Measurements from ENCODE around the gene FAM222A.

Gene FAM222A

DNA sequence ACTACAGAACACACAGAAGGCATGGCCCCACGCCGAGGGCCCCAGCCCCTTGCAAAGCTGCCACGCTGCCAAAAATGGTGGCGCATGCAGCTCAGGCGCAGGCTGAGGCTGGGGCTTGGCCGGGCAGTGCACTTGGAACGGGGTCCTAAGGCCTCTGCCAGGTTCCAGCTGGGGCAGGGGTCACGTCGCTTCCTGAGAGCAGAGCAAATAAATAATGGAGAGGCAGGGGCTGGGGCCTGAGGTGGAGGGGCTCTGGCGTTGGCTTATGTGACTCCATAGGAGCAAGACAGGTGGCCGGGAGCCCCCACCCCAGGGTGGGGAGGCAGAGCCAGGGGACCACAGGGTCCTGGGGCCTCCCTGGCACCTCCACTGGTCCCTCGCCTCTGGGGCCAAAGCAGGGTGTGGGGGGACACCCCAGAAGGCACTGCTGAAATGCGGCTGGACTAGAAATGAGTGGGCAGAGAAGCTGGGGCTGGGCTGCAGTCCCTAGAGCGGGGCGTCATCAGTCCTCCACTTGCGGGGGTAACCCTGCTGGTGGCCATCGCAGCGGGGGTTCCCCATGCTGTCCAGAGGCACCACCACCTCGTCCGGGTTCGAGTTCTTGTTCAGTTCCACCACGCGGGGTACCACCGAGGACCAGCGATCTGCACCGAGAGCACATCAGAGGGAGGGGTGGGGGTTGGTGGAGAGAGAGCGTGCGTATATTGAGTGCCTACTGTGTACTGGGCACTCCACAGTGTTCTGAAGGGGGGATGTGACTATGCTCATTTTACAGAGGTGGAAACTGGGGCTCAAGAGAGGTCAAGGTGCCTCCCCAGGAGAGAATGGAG is 69.7 kb downstream of the FAM222A start:
- H3K4me3 ChIP-seq (ENCODE audit: low read depth, low read length) = no peak overlapping the region
- no peak for DNase-seq (ENCODE audit: low read depth)

DNA sequence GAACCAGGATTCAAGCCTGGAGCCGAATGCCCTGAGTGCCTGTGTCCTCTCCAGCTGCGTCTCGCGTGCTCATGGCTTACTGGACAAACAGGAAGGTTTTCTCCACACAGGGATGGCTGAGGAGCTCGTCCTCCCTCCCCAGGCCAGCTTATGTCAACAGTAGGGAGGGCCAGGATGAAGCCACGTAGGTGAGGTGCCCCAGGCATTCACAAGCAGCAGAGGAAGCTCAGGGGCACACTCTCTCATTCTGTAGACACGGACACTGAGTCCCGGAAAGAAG is 70.3 kb downstream of the FAM222A start:
- no peak overlapping the region for H3K4me3 ChIP-seq (ENCODE audit: low read depth, low read length)
- DNase-seq (ENCODE audit: low read depth) = no peak

DNA sequence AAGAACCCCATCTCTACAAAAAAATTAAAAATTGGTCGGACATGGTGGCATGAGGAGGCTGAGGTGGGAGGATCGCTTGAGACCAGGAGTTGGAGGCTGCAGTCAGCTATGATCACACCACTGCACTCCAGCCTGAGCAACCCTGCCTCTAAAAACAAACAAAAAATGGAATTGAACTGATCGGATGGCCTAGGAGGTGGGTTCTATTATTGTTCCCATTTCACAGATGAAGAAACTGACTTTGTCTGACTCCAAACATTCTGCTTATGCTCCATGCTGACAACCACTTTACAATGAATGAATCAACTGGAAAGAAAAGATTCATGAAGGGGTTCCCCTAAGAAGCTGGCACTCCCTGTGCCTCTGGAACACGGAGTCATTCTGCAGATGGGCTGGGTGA is 72.2 kb downstream of the FAM222A start:
- H3K4me3 ChIP-seq (ENCODE audit: low read depth, low read length) = no peak overlapping the region
- no peak for DNase-seq (ENCODE audit: low read depth)

DNA sequence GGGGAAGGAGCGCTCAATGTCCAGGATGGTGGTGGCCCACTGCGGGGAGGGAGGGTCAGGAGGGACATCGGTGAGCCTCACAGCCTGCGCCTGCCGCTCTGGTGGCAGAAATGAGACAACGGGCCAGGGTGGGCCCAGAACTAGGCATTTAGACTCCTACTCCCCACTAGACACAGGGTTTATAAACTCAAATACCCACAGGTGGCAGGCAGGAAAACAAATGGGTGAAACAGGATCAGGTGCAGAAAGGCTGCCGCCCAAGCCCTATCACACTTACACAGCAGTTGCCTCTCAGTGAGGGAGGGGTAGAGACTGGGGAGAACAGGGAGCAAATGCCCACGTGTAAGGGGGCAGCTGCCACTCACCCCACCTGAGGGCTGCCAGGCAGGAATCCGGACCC is 73.2 kb downstream of the FAM222A start:
- no peak overlapping the region for H3K4me3 ChIP-seq (ENCODE audit: low read depth, low read length)
- no peak for DNase-seq (ENCODE audit: low read depth)

DNA sequence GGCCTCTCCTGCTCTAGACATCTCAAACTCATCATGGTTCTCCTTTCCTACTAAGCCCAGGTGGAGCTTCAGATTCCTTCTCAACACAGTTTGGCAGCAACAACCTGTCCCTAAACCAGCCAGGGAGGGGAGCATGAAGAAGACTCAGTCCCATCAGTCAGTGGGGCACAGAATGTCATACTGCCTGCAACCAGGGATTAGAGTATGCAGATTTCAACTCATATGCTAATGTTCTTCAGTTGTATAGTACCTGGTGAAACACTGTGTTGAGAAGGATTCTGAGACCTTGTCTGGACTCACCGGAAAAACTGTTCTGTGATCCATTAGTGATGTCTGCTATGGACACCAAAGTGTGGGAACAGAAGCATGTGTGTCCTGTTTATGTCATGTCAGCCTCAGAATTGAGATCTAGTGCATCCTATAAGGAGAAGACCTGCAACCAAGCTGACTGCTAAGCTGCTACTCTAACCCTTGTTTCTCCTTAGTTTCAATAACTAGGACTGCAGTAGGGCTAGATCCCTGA is 76.0 kb downstream of the FAM222A start:
- no peak for DNase-seq (ENCODE audit: low read depth)
- no peak overlapping the region for H3K4me3 ChIP-seq (ENCODE audit: low read depth, low read length)

DNA sequence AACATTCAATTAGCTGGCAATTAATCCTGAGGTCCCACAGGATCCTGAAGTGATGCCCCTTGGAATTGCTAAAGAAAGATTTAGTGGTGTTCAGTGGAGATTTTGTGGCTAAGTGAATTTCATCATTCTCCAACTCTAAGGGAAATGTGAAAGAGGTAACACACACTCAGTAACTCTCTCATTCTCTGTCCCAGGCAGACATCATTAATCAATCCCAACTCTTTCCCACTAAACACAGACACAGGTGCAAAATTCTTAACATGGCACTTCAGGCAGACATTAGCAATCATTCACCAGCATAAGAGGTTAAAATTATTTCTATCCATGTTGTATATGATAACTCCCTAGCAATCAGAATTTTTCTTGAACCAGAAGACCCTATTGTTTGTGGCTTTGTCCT is 79.4 kb downstream of the FAM222A start:
- DNase-seq (ENCODE audit: low read depth) = no peak

DNA sequence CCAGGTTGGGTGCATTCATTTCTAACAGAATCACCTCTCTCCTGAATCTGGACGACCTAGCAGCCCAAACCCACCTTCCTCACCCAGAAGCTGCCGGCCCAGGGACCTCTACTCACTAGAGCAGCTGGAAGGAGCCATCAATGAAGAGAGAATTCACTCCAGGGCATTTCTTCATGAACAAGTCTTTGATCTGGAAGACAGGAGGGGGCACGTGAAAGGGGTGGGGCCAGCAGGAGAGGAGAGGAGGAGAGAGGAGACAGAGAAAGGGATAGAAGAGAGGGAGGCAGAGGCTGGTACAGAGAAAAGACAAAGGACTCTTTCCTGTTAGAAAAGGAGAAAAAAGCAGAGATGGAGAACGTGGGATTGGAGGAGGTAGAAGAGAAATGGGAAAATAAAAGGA is 79.8 kb downstream of the FAM222A start:
- H3K4me3 ChIP-seq (ENCODE audit: low read depth, low read length) = no peak overlapping the region
- no peak for DNase-seq (ENCODE audit: low read depth)

More for the DNA sequence above, 79.4 kb downstream of the FAM222A start:
- H3K4me3 ChIP-seq (ENCODE audit: low read depth, low read length) = no peak overlapping the region

DNA sequence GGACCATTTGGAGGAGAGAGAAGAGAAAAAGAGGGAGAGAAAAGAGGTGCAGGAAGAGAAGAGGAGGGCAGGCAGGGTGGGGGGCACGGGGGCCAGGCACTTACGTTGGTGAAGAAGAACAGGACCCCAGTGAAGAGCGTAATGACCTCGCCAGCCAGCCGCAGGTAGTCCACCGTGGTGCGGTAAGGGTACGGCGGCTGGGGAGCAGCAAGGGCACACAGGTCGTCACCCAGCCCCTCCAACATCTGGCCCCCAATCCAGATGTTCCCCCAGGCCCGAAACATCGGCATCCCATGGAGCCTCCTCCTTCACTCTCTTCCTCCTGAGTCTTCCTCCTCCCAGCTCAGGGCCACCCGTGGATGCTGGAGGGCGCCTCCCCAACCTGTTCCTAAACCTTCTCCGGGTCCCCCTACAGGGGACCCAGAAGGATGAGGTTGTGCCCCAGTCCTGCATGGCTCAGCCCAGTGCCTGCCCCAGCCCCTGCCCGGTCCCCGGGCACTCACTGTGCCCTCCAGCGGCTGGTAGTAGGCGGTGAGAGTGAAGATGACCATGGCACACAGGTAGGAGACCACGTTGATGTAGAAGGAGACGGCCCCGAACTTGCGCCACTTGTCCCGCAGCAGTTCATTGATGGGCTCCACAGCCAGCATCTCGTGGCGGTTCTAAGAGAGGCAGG is 80.3 kb downstream of the FAM222A start:
- no peak overlapping the region for H3K4me3 ChIP-seq (ENCODE audit: low read depth, low read length)
- no peak for DNase-seq (ENCODE audit: low read depth)

DNA sequence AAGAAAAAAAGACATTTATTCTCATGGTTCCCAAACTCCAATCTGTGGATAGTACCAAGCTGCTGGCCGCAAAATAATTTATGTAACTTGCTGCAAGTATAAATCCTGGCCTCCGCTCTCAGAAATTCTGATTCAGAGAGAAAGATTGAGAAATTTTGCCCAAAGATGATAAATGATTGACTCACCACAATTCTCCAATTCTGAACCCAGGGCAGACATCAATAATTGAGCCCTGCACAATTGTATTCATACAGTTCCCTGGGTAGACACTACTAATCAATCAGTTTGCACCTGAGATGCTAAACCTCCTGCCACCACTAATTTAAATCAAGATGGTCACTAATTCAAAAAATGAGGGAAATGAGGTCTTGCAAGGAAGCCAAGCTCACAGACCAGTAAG is 81.4 kb downstream of the FAM222A start:
- no peak overlapping the region for H3K4me3 ChIP-seq (ENCODE audit: low read depth, low read length)

DNA sequence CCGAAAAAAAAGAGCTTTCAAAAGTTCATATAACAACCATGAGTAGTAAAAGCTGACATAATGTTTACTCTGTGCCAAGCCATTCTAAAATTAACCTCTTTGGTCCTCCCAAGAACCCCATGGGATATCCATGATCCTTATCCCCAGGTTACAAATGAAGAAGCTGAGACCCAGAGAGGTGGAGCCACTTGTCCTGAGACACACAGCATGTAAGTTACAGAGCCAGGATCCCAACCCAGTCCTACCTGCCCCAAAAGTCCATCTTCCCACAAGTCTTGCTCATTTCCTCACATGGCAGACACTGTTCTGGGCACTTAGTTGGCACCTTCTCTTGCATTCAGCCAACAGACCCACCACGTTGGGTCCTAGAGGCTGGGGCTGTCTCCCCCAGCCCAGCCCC is 82.4 kb downstream of the FAM222A start:
- no peak overlapping the region for H3K4me3 ChIP-seq (ENCODE audit: low read depth, low read length)
- DNase-seq (ENCODE audit: low read depth) = no peak

More for the DNA sequence above, 81.4 kb downstream of the FAM222A start:
- no peak for DNase-seq (ENCODE audit: low read depth)

DNA sequence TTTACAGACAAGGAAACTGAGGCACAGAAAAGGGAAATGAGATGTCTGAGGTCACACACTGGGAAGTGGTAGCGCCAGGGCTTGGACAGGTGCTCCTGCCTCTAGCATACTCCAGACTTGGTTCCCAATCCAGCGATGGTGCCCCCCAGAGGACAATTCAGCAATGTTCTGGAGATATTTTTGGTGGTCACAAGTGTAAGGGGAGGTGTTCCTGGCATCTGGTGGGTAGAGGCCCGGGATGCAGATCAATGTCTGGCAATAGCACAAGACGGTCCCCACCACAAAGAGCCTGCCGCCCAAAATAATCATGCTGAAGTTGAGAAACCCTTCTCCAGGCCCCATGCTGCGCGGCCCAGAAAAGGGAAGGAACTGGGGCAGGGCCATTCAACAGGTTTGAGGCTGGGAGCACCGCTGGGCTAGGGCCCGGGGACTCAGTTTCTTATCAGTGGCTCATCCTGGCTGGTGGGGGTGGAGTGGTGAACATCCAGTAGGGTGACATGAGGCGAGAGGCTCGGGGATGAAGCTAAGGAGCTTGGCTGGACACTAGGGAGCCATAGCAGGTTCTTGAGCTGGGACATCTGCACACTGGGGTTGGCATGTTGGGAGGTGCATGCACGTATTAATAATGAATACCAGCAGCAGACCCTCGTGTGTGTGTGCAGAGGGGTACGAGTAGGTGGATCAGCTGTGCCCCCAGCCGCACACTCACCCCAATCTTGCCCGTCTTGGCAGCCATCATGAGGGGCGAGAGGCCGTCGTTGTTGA is 84.5 kb downstream of the FAM222A start:
- no peak for DNase-seq (ENCODE audit: low read depth)
- no peak overlapping the region for H3K4me3 ChIP-seq (ENCODE audit: low read depth, low read length)

DNA sequence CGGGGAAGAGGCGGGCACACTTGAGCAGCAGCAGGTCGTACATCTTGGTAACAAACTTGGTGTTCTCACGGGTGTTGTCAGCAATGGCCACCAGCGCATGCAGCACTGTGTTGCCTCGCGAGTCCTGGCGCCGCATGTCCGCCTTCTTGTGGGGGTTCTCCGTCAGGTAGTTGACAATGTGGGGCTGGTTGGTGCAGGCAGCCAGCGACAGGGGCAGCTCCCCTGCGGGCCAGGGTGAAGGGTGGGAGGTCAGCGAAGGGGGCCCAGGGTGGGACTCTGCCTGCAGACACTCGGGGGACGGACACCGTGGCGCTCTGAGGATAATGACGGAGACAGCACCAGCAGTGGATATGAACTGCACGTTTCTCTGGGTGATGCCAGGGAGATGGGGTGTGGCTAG is 85.1 kb downstream of the FAM222A start:
- H3K4me3 ChIP-seq (ENCODE audit: low read depth, low read length) = no peak overlapping the region
- DNase-seq (ENCODE audit: low read depth) = no peak

DNA sequence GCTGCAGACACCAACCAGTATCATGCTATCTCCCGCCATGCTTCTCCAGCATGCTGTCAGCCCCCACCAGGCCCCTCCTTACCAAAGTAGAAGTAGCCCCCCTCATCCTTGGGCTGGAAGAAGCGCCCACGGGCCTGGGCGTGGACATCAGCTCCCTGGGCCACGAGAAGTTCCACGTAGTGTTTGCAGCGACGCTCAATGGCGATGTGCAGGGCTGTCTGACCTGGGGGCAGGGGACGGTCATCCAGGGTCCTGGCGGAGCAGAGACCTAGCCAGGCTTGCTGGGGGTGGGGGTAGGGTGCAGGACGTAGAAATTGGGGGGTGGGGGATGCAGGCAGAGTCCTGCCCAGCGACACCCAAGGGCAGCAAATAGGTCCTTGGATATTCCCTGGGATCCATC is 86.9 kb downstream of the FAM222A start:
- H3K4me3 ChIP-seq (ENCODE audit: low read depth, low read length) = no peak overlapping the region
- DNase-seq (ENCODE audit: low read depth) = no peak

DNA sequence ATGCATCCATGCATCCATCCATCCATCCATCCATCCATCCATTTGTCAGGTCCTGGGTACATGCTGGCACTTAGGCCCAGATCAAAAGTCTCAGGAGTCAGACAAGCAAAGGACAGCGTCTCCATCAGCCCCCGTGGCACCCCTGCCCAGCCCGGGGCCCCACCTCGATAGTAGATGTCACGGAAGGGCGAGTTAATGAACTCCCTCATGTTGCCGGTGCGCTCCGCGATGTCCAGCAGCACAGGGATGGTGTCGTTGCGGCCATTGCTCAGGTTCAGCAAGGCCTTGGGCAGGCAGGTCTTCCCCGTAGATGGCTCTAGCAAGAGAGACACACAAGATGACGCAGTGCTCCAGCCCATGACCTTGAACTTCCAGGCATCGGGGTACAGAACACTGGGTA is 89.2 kb downstream of the FAM222A start:
- no peak overlapping the region for H3K4me3 ChIP-seq (ENCODE audit: low read depth, low read length)
- no peak for DNase-seq (ENCODE audit: low read depth)

DNA sequence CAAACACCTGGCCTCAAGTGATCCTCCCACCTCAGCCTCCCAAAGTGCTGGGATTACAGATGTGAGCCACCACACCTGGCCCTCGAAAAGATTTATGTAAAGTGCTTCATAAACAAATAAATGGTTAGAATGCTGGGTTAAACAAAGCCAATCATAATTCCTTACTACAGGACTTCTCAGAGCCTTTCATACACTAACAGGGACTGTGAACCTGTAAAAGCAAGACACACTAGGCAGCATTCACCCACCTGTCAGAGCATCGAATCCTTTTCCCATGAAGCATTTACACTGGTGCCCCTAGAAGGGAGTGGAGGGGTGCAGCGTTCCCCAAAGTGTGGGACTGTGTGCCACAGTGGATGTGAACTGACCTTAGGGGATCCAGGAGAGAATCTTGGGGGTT is 90.1 kb downstream of the FAM222A start:
- no peak overlapping the region for H3K4me3 ChIP-seq (ENCODE audit: low read depth, low read length)
- no peak for DNase-seq (ENCODE audit: low read depth)

DNA sequence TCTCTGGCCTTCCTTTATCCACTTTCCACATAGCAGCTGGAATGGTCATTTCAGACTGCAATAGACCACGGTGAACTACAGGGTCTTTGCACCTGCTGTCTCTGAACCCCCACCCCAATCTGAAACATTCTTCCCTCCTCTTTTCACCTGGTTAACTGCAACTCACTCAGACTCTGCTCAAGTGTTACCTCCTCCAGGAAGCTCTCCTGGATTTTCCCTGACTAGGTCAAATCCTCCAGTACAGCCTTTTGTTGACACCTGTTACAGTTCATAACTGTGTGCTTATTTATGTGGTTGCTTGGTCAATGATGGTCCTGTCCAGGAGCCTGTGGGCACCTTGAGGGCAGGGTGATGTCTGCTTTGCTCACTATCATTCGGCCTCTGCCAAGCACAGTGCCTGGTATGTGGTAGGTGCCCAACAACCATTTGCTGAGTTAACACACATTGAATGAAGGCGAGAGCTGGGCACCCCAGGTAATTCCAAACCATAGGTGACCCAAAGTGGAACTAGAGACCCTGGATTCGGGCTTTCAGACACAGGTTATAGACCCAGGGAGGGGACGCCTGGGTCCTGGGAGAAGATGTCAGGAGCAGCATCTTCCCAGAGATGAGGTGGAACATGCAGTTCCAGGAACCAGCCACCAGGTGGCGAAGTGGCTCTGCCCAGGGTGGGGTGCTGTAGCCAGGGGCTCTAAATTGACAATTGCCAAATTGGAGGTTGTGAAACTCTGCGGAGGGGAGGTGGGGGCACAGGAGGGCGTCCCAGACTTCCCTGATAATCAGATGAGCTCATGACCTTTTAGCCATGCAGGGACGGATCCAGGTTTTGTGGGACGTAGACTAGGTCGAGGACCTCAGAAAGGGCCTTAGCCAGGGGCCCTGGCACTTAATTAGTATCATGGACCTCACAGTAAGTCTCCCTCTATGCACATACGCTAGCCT is 91.5 kb downstream of the FAM222A start:
- DNase-seq (ENCODE audit: low read depth) = no peak
- no peak overlapping the region for H3K4me3 ChIP-seq (ENCODE audit: low read depth, low read length)

DNA sequence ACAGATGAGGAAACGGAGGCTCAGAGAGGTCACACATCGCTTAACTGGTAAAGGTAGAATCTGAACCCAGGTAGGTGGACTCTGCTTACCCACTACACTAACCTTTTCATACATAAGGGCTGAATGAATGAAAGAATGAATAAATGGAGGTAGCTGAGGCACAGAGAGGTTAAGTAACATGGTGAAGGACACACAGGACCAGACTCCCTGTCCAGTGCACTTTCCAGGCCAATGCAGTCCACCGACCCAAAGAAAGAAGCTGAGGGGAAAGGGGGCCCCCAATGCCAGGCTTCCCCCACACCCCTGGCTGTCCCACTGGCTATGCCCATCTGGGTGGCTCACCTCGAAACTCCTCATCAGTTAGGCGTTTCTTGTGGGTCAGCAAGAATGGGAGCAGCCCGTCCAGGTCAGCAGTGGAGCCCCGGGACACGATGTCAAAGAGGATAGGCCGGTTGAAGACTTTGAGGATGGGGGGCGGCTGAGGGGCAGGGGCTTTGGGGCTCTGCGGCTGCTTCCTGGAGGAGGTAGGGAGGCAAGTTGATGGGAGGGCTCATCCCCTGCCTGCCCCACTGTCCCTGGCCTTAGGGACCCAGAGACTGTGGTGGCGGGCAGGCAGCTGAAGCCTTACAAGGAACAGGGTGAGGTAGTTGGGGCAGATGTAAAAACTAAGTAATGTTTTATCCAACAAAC is 94.5 kb downstream of the FAM222A start:
- no peak for DNase-seq (ENCODE audit: low read depth)
- no peak overlapping the region for H3K4me3 ChIP-seq (ENCODE audit: low read depth, low read length)

DNA sequence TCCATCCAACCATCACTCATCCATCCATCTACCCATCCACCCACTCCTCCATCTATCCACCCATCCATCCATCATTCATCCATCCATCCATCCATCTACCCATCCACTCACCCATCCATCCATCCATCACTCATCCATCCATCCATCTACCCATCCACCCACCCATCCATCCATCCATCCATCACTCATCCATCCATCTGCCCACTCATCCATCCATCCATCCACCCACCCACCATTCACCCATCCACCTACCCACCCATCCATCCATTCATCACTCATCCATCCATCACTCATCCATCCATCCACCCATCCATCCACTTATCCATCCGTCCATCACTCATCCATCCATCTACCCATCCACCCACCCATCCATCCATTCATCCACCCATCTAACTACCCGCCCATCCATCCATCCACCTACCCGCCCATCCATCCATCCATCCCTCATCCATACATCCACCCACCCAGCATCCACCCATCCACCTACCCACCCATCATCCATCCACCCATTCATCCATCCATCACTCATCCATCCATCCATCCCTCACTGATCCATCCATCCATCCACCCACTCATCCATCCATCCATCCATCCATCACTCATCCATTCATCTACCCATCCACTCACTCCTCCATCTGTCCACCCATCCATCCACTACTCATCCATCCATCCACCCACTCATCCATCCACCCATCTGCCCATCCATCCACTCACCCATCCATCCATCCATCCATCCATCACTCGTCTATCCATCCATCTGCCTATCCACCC is 95.4 kb downstream of the FAM222A start:
- no peak overlapping the region for H3K4me3 ChIP-seq (ENCODE audit: low read depth, low read length)
- no peak for DNase-seq (ENCODE audit: low read depth)
